ENCODE results near the gene ZSWIM6.

ZSWIM6 gene

GRCh38 chr5:61331407-61332357 is at the start of gene ZSWIM6:
ZSWIM6 (plus strand) TSS chr5:61332258; CDS start chr5:61332273, 15 bp downstream.
- H3K27me3 ChIP-seq = no peaks in the 10 kb centered on the region

GRCh38 chr5:61283471-61283870 is 48.6 kb upstream of the ZSWIM6 start:
- H4K20me1 ChIP-seq = no peaks in the 10 kb centered on the region
- H3K4me1 ChIP-seq = peaks cover 14 to 41% (median 17%) of the 10 kb centered on the region in 10 experiments
- no peak for TF ChIP-seq Cebpa-rat (IDR thresholded peaks at IDR 0.05)
- no peaks in the 10 kb centered on the region for H3K27me3 ChIP-seq
- H3K9me3 ChIP-seq (replicated peaks in 1 of 11) = peaks cover 0 to 10% (median 0%) of the 10 kb centered on the region in 11 experiments; a peak in 4 of 22 replicates
- H3K4me3 ChIP-seq = no peak overlapping the region
- no peak overlapping the region for H3K4me2 ChIP-seq
- no peak overlapping the region for H3K9ac ChIP-seq
- no peaks in the 10 kb centered on the region for H3K36me3 ChIP-seq
- no peak overlapping the region for H3K27ac ChIP-seq

More at GRCh38 chr5:61331407-61332357, at the start of gene ZSWIM6:
- no peak for TF ChIP-seq Cebpa-rat (IDR thresholded peaks at IDR 0.05)
- peak within 1 kb of the TSS; percentile 94 to 99 (median 97) for H3K9ac ChIP-seq
- peaks cover 0 to 9% (median 4%) of the 10 kb centered on the region in 11 experiments; a peak in 16 of 22 replicates for H3K9me3 ChIP-seq (replicated peaks in 1 of 11)
- H3K4me2 ChIP-seq = peak within 1 kb of the TSS; percentile 91 to 97 (median 92)
- peak within 1 kb of the TSS; percentile 84 to 99 (median 92) for H3K4me3 ChIP-seq
- peaks cover 5 to 14% (median 7%) of the 10 kb centered on the region in 11 experiments; a peak in 19 of 22 replicates for H3K36me3 ChIP-seq
- peaks cover 43 to 57% (median 48%) of the 10 kb centered on the region in 10 experiments for H3K4me1 ChIP-seq
- peaks cover 37 to 45% (median 43%) of the 10 kb centered on the region in 11 experiments for H4K20me1 ChIP-seq
- peak within 1 kb of the TSS; percentile 91 to 98 (median 94) for H3K27ac ChIP-seq

- H3K9me3 ChIP-seq (replicated peaks in 1 of 11) = peaks cover 0 to 10% (median 0%) of the 10 kb centered on the region in 11 experiments; a peak in 4 of 22 replicates
- no peaks in the 10 kb centered on the region for H3K36me3 ChIP-seq
- H4K20me1 ChIP-seq = no peaks in the 10 kb centered on the region
- TF ChIP-seq Cebpa-rat (IDR thresholded peaks at IDR 0.05) = no peak
- H3K27me3 ChIP-seq = no peaks in the 10 kb centered on the region
- peaks cover 14 to 40% (median 19%) of the 10 kb centered on the region in 10 experiments for H3K4me1 ChIP-seq
- H3K4me3 ChIP-seq = no peak overlapping the region
- no peak overlapping the region for H3K9ac ChIP-seq
- no peak overlapping the region for H3K4me2 ChIP-seq
- H3K27ac ChIP-seq = no peak overlapping the region
Observed at GRCh38 chr5:61285531-61285930, 46.5 kb upstream of the ZSWIM6 start.

GRCh38 chr5:61286446-61287132 is 45.5 kb upstream of the ZSWIM6 start:
- H3K36me3 ChIP-seq = no peaks in the 10 kb centered on the region
- no peaks in the 10 kb centered on the region for H3K27me3 ChIP-seq
- TF ChIP-seq Cebpa-rat (IDR thresholded peaks at IDR 0.05) = no peak
- H3K4me2 ChIP-seq = 0 out of 22 replicates have a peak overlapping the region, but pooled peaks of 1 of the 11 experiments have one; percentile 5
- no peaks in the 10 kb centered on the region for H4K20me1 ChIP-seq
- no peak overlapping the region for H3K4me3 ChIP-seq
- no peak overlapping the region for H3K27ac ChIP-seq
- H3K9ac ChIP-seq = no peak overlapping the region
- H3K4me1 ChIP-seq = peaks cover 7 to 37% (median 15%) of the 10 kb centered on the region in 10 experiments; a peak in 19 of 20 replicates
- H3K9me3 ChIP-seq (replicated peaks in 1 of 11) = peaks cover 0 to 17% (median 0%) of the 10 kb centered on the region in 11 experiments; a peak in 4 of 22 replicates

GRCh38 chr5:61287474-61287873 is 44.6 kb upstream of the ZSWIM6 start:
- no peak overlapping the region for H3K27ac ChIP-seq
- H3K9ac ChIP-seq = no peak overlapping the region
- H3K4me1 ChIP-seq = peaks cover 7 to 37% (median 15%) of the 10 kb centered on the region in 10 experiments; a peak in 19 of 20 replicates
- TF ChIP-seq Cebpa-rat (IDR thresholded peaks at IDR 0.05) = no peak
- H3K27me3 ChIP-seq = no peaks in the 10 kb centered on the region
- no peaks in the 10 kb centered on the region for H3K36me3 ChIP-seq
- H3K4me2 ChIP-seq = 0 out of 22 replicates have a peak overlapping the region, but pooled peaks of 1 of the 11 experiments have one; percentile 8
- no peaks in the 10 kb centered on the region for H4K20me1 ChIP-seq
- no peak overlapping the region for H3K4me3 ChIP-seq
- H3K9me3 ChIP-seq (replicated peaks in 1 of 11) = peaks cover 0 to 17% (median 0%) of the 10 kb centered on the region in 11 experiments; a peak in 4 of 22 replicates

- Histone ChIP-seq H3K9ac (no peak overlapping the region), H3K36me3 (no peaks in the 10 kb centered on the region), H3K4me2 (peak overlapping the region; percentile 9 to 75 (median 56); a peak in 17 of 22 replicates), H3K4me3 (no peak overlapping the region), H3K4me1 (peaks cover 7 to 37% (median 15%) of the 10 kb centered on the region in 10 experiments; a peak in 19 of 20 replicates), H4K20me1 (no peaks in the 10 kb centered on the region), H3K9me3 (replicated peaks in 1 of 11) (peaks cover 0 to 17% (median 0%) of the 10 kb centered on the region in 11 experiments; a peak in 4 of 22 replicates), H3K27me3 (no peaks in the 10 kb centered on the region), H3K27ac (peak overlapping the region in 7 of 11 experiments; percentile 19 to 53 (median 45); a peak in 13 of 22 replicates)
- no peak for TF ChIP-seq Cebpa-rat (IDR thresholded peaks at IDR 0.05)
Observed at GRCh38 chr5:61289241-61289640, 42.8 kb upstream of the ZSWIM6 start.

- H3K4me2 ChIP-seq = peak overlapping the region; percentile 9 to 75 (median 56); a peak in 18 of 22 replicates
- H3K9me3 ChIP-seq (replicated peaks in 1 of 11) = peaks cover 0 to 17% (median 0%) of the 10 kb centered on the region in 11 experiments; a peak in 4 of 22 replicates
- no peak overlapping the region for H3K4me3 ChIP-seq
- no peak overlapping the region for H3K9ac ChIP-seq
- TF ChIP-seq Cebpa-rat (IDR thresholded peaks at IDR 0.05) = peak in 3 of 11 experiments; percentile 32 to 54 (median 47); a peak in 5 of 22 replicates
- peak overlapping the region in 6 of 11 experiments; percentile 19 to 53 (median 46); a peak in 12 of 22 replicates for H3K27ac ChIP-seq
- H3K4me1 ChIP-seq = peaks cover 8 to 37% (median 17%) of the 10 kb centered on the region in 10 experiments
- no peaks in the 10 kb centered on the region for H3K27me3 ChIP-seq
- no peaks in the 10 kb centered on the region for H3K36me3 ChIP-seq
- H4K20me1 ChIP-seq = no peaks in the 10 kb centered on the region
Observed at GRCh38 chr5:61289669-61290306, 42.3 kb upstream of the ZSWIM6 start.

- no peaks in the 10 kb centered on the region for H3K27me3 ChIP-seq
- H3K4me1 ChIP-seq = peaks cover 17 to 38% (median 26%) of the 10 kb centered on the region in 10 experiments
- H3K4me2 ChIP-seq = peak overlapping the region in 4 of 11 experiments; percentile 15 to 62 (median 32); a peak in 7 of 22 replicates
- H3K36me3 ChIP-seq = no peaks in the 10 kb centered on the region
- no peak overlapping the region for H3K9ac ChIP-seq
- no peak overlapping the region for H3K4me3 ChIP-seq
- H4K20me1 ChIP-seq = no peaks in the 10 kb centered on the region
- no peak for TF ChIP-seq Cebpa-rat (IDR thresholded peaks at IDR 0.05)
- no peak overlapping the region for H3K27ac ChIP-seq
- H3K9me3 ChIP-seq (replicated peaks in 1 of 11) = peaks cover 0 to 11% (median 0%) of the 10 kb centered on the region in 11 experiments; a peak in 4 of 22 replicates
Observed at GRCh38 chr5:61290791-61291210, 41.3 kb upstream of the ZSWIM6 start.
